ENCODE measurements around the gene TDRD1. TPM values are rescaled to one million over a fixed set of nuclear protein-coding genes. Genes with fewer than 3 reads are reported as not detected.

Gene TDRD1
- total RNA-seq, 1 donor from 2014 or later, result not detected

- Histone ChIP-seq H3K27ac (no peak overlapping the region), H3K4me1 (no peaks in the 10 kb centered on the region), H3K4me3 (no peak overlapping the region), H3K36me3 (peaks cover 0 to 24% of the 10 kb centered on the region in 2 donors), H3K9me3 (no peaks in the 10 kb centered on the region), H3K27me3 (no peaks in the 10 kb centered on the region)
- intact Hi-C loops (cut with DNase I), result no loop called here
- DNase-seq (ENCODE audit: extremely low spot score in 2 of 2), result no peak
- TF ChIP-seq POLR2A (IDR thresholded peaks at IDR 0.05) (no peak), POLR2AphosphoS5 (IDR thresholded peaks at IDR 0.05; ENCODE audit: insufficient read depth in 1 of 2, low read depth in 1 of 2) (no peak), CTCF (IDR thresholded peaks at IDR 0.05) (no peak)
Measured at GRCh38 chr10:114157912-114158311, 21.2 kb upstream of the TDRD1 start.

DNA sequence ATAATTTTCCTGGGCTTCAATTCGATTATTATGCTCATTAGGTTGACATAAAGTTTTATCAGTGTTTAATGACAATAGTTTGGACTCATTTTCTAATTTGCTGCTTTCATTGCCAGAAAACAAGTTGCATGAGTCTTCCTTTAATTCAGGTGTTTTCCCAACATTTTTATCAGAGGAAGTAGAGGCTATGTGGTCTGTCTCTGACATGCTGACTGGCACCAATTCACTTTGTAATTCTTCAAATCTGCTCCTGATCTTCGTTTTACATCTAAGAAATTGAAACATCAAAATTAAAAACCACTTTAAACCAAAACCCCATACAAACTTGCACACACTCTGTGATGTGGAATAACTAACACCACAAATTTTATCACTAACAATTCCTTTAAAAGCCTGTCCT is 16.1 kb upstream of the TDRD1 start:
- H3K36me3 ChIP-seq, result peaks cover 0 to 7% of the 10 kb centered on the region in 2 donors
- no peak for TF ChIP-seq POLR2AphosphoS5 (IDR thresholded peaks at IDR 0.05; ENCODE audit: insufficient read depth in 1 of 2, low read depth in 1 of 2)
- TF ChIP-seq CTCF (IDR thresholded peaks at IDR 0.05), result no peak
- TF ChIP-seq POLR2A (IDR thresholded peaks at IDR 0.05), result no peak
- intact Hi-C loops (cut with DNase I), result no loop called here
- H3K4me1 ChIP-seq, result peaks cover 17% of the 10 kb centered on the region
- H3K4me3 ChIP-seq, result no peak overlapping the region
- H3K27me3 ChIP-seq, result no peaks in the 10 kb centered on the region
- no peaks in the 10 kb centered on the region for H3K9me3 ChIP-seq
- H3K27ac ChIP-seq, result no peak overlapping the region
- no peak for DNase-seq (ENCODE audit: extremely low spot score in 2 of 2)

- H3K27ac ChIP-seq, result no peak overlapping the region
- H3K4me1 ChIP-seq, result peaks cover 17% of the 10 kb centered on the region
Measured at GRCh38 chr10:114166043-114166442, 13.1 kb upstream of the TDRD1 start.

GRCh38 chr10:114166494-114166893 is 12.7 kb upstream of the TDRD1 start:
- H3K36me3 ChIP-seq, result peaks cover 0 to 7% of the 10 kb centered on the region in 2 donors
- H3K9me3 ChIP-seq, result no peaks in the 10 kb centered on the region
- DNase-seq (ENCODE audit: extremely low spot score in 2 of 2), result no peak
- H3K4me1 ChIP-seq, result peaks cover 18% of the 10 kb centered on the region
- no peaks in the 10 kb centered on the region for H3K27me3 ChIP-seq
- intact Hi-C loops (cut with DNase I), result no loop called here
- no peak for TF ChIP-seq POLR2AphosphoS5 (IDR thresholded peaks at IDR 0.05; ENCODE audit: insufficient read depth in 1 of 2, low read depth in 1 of 2)
- no peak for TF ChIP-seq POLR2A (IDR thresholded peaks at IDR 0.05)
- no peak for TF ChIP-seq CTCF (IDR thresholded peaks at IDR 0.05)
- no peak overlapping the region for H3K27ac ChIP-seq
- H3K4me3 ChIP-seq, result no peak overlapping the region

More at GRCh38 chr10:114166043-114166442, 13.1 kb upstream of the TDRD1 start:
- Histone ChIP-seq H3K27me3 (no peaks in the 10 kb centered on the region), H3K36me3 (peaks cover 0 to 7% of the 10 kb centered on the region in 2 donors), H3K9me3 (no peaks in the 10 kb centered on the region), H3K4me3 (no peak overlapping the region)
- TF ChIP-seq POLR2AphosphoS5 (IDR thresholded peaks at IDR 0.05; ENCODE audit: insufficient read depth in 1 of 2, low read depth in 1 of 2) (no peak), CTCF (IDR thresholded peaks at IDR 0.05) (no peak), POLR2A (IDR thresholded peaks at IDR 0.05) (no peak)
- intact Hi-C loops (cut with DNase I), result no loop called here
- no peak for DNase-seq (ENCODE audit: extremely low spot score in 2 of 2)

DNA sequence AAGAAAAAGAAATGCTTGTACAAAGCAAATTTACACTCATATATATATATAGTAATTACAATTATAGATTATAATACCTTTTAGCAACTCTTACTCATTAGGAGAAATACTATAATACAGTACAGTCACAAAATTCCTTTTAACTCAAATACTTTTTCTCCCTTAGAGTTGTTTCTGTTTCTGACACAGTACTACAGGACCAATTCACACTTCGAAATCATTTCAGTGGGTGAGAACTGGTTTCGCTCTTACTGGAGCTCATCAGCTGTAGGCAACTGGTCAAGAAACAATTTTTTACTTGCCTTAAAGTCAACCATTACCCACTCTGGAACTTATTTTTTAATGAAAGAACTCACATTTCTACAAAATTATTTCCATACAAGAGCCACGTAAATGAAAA is 11.2 kb upstream of the TDRD1 start:
- H3K27ac ChIP-seq, result no peak overlapping the region
- no peaks in the 10 kb centered on the region for H3K36me3 ChIP-seq
- DNase-seq (ENCODE audit: extremely low spot score in 2 of 2), result no peak
- no peak for TF ChIP-seq POLR2AphosphoS5 (IDR thresholded peaks at IDR 0.05; ENCODE audit: insufficient read depth in 1 of 2, low read depth in 1 of 2)
- no peak for TF ChIP-seq POLR2A (IDR thresholded peaks at IDR 0.05)
- TF ChIP-seq CTCF (IDR thresholded peaks at IDR 0.05), result no peak
- no peaks in the 10 kb centered on the region for H3K27me3 ChIP-seq
- intact Hi-C loops (cut with DNase I), result no loop called here
- H3K9me3 ChIP-seq, result no peaks in the 10 kb centered on the region
- peaks cover 33% of the 10 kb centered on the region for H3K4me1 ChIP-seq
- no peak overlapping the region for H3K4me3 ChIP-seq

All from vagina (tissue), 2 donors.